PC-3 (cell line): Measurements from ENCODE around the gene MGAT5.

Experiments used
- CTCF ChIP-seq: fragments of 300-600 bp; sonication (generic); conservative IDR thresholded peaks from 2 replicates; pipeline ENCODE4 v1.5.1; 2017; ENCODE audit warnings: antibody characterized with exemption, low read depth, mild to moderate bottlenecking, low read length
- EZH2 ChIP-seq: fragments of 300-600 bp; sonication (generic); IDR thresholded peaks from one replicate; pipeline ENCODE4 v1.6.1; 2017; ENCODE audit warnings: antibody characterized with exemption, mild to moderate bottlenecking, low read length; ENCODE audit not compliant: unreplicated experiment
- EZH2phosphoT487 ChIP-seq: fragments of 300-600 bp; sonication (generic); IDR thresholded peaks from 2 replicates; pipeline ENCODE4 v1.6.1; 2018; ENCODE audit warnings: mild to moderate bottlenecking, antibody characterized with exemption, low read length, borderline replicate concordance

- TF ChIP-seq CTCF, result no peak
- TF ChIP-seq EZH2, result no peak
- no peak for TF ChIP-seq EZH2phosphoT487
Measured at GRCh38 chr2:134449751-134450513, 196.1 kb downstream of the MGAT5 start.
